ENCODE data around the gene UBE2J2.

GRCh38 chr1:1259119-1259488 is 14.6 kb downstream of the UBE2J2 start:
- TF ChIP-seq CTCF (conservative IDR thresholded peaks at IDR 0.05; ENCODE audit: low read depth, low read length) (no peak), POLR2A (IDR thresholded peaks at IDR 0.05; ENCODE audit: low read depth, low read length) (no peak), USF2 (IDR thresholded peaks at IDR 0.05; ENCODE audit: low read depth, low read length) (no peak), MXI1 (IDR thresholded peaks at IDR 0.05; ENCODE audit: borderline replicate concordance, low read depth, low read length) (no peak), RCOR1 (IDR thresholded peaks at IDR 0.05; ENCODE audit: insufficient replicate concordance, low read length) (no peak), RFX5 (IDR thresholded peaks at IDR 0.05; ENCODE audit: low read depth, low read length) (no peak), BHLHE40 (IDR thresholded peaks at IDR 0.05; ENCODE audit: low read depth, low read length) (no peak)

Data from IMR-90 (cell line).